HG03139 (cell line): Measurements from ENCODE around the gene PLAGL2.

Experiments used
- ATAC-seq: cut with Tn5 transposase; IDR thresholded peaks from one replicate; pipeline ENCODE4 v1.9.1; 2021; ENCODE audit not compliant: unreplicated experiment

Gene PLAGL2

GRCh38 chr20:32231847-32232246, 24.3 kb upstream of the PLAGL2 start:
- ATAC-seq, result no peak

- no peak for ATAC-seq
Measured at GRCh38 chr20:32231245-32231644, 23.7 kb upstream of the PLAGL2 start.

DNA sequence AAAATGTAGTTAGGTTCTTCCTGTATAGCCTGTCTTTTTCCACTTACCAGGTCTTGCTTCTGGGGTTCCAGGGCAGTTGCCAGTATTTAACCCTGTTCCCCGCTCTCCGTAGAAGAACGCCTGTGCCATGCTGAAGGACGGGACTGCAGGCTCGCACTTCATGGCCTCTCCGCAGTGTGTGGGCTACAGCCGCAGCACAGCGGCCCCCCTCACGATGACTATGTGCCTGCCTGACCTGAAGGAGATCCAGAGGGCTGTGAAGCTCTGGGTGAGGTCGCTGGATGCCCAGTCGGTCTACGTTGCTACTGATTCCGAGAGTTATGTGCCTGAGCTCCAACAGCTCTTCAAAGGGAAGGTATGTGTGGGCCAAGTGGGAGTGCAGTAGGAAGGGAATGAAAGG, 23.2 kb upstream of the PLAGL2 start:
- ATAC-seq, result no peak

- no peak for ATAC-seq
Measured at GRCh38 chr20:32229251-32229747, 21.8 kb upstream of the PLAGL2 start.

DNA sequence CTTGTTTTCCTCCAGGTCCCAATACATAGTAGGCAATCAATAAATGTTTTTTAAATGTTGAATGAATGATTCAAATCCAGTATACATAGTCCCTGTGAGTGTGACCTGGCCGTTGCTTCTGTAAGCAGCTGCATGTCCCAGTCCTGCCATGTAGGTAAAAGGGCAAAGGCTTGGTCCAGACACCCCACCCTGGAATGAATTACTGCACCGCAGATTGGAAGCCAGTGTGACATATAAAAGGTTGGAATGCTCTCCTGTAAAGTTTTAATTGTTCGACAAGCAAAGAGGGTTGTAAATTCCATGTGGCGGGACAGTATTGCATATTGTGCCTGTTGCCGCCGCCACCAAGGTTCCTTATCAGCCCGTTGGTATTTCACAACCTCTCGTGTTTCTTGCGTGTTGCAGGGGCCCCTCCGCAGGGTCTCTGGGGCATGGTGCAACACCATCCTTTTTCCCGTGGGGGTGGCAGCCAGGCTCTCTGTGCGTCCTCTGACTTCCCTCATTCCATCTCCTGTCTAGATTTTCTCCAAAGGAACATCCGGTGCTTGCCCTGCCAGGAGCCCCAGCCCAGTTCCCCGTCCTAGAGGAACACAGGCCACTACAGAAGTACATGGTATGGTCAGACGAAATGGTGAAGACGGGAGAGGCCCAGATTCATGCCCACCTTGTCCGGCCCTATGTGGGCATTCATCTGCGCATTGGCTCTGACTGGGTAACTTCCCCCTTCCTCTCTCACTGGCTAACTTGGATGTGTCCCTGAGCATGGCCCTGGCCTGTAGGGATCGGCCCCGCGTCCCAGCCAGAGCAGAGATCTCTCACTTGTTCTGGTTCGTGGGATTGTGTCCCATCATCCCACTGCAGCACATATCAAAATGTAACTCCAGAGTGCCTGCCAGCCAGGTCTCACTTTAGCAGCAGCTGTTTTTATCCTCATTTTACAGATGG, 20.5 kb upstream of the PLAGL2 start:
- ATAC-seq, result no peak

DNA sequence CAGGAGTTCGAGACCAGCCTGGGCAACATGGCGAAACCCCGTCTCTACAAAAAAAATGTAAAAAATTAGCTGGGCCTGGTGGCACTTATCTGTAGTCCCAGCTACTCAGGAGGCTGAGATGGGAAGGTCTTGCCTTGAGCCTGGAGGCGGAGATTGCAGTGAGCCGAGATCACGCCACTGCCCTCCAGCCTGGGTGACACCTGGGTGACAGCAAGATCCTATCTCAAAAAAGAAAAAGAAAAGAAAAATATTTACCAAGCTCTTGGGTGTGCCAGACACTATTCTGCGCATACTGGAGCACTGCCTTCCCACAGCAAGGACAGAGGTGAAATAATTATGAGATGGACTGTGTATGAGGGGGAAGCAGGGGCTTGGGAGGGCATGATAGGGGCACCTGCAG, 19.8 kb upstream of the PLAGL2 start:
- ATAC-seq, result no peak

GRCh38 chr20:32226391-32226790, 18.8 kb upstream of the PLAGL2 start:
- ATAC-seq, result no peak

- no peak for ATAC-seq
Measured at GRCh38 chr20:32224463-32224862, 16.9 kb upstream of the PLAGL2 start.

GRCh38 chr20:32218156-32218900, 10.8 kb upstream of the PLAGL2 start:
- no peak for ATAC-seq

DNA sequence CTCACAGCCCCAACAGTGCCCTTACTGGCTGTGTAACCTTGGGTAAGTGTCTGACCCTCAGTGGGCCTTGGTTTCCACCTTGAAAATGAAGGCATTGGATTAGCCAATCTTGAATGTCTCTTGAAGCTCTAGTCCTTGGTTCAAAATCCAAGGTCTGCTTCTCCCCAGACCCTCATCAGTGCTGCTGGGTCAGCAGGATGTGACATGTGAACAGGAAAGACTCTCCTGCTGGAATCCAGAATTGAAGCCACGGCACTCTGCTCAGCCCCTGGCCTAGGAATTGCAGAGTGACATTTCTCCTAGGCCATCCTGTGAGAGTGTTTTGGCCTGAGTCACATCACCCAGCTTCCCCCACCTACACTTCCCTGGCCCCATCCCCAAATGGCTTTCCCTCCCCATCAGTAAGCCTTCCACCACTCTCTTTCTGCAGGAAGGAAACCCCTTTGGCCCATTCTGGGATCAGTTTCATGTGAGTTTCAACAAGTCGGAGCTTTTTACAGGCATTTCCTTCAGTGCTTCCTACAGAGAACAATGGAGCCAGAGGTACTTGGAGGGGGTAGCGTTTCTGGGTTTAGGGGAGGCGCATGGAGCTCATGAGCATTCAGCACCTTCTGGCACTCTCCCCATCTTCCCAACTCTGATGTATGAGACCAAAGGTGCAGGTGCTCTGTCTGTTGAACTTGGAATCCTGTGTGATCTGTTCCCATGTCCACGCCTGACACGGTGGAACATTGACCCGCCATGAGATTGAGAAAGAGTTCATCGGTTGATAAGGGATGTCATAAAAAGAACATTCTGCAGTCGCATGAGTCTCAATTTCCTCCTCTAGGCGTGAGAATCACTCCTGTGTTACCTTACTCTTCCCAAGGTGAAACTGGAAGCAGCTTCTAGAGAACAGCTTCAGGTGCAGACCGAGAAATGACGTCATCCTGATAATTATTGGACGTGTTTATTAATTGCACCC, 8.9 kb upstream of the PLAGL2 start:
- ATAC-seq, result no peak

- no peak for ATAC-seq
Measured at GRCh38 chr20:32215729-32216128, 8.2 kb upstream of the PLAGL2 start.

DNA sequence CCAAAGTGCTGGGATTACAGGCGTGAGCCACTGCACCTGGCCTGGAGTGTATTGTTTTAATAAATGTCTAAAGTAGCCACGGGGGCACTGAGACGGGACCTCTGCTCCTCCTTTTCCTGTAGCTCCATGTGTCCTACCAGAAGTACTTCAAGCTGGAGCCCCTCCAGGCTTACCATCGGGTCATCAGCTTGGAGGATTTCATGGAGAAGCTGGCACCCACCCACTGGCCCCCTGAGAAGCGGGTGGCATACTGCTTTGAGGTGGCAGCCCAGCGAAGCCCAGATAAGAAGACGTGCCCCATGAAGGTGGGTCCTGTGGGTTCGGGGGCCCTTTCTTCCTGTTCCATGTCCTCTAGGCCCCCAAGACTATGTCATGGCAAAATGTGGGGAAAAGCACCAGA, 7.6 kb upstream of the PLAGL2 start:
- no peak for ATAC-seq

DNA sequence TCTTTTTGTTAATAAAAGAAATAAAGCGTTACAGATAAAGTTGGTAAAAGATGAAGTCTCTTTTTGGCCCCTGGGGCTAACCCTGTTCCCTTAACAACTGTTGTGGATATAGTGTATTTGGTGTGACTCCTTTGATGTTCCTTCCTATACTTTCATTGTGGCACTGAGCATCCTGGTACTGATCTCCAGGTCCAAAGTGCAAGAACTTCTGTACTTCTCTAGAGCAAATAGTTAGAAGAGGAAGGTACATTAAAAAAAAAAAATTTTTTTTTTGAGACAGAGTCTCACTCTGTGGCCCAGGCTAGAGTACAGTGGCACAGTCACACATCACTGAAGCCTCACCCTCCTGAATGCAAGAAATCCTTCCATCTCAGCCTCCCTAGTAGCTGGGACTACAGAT, 6.3 kb upstream of the PLAGL2 start:
- ATAC-seq, result no peak

- ATAC-seq, result no peak
Measured at GRCh38 chr20:32209850-32210605, 2.5 kb upstream of the PLAGL2 start.

GRCh38 chr20:32208499-32209154, 1.1 kb upstream of the PLAGL2 start:
- ATAC-seq, result no peak

GRCh38 chr20:32206760-32207625, 550 bp downstream of the PLAGL2 start:
- ATAC-seq, result no peak

- no peak for ATAC-seq
Measured at GRCh38 chr20:32205843-32206759, 1.4 kb downstream of the PLAGL2 start.
